GM23248 (cell line): Measurements from ENCODE around the gene CYTL1.

ENCODE experiments used
- EZH2 ChIP-seq: fragments of 200-600 bp; sonication (generic); IDR thresholded peaks from 2 replicates; pipeline ENCODE4 v1.6.1; 2018; ENCODE audit warnings: antibody characterized with exemption, mild to moderate bottlenecking; ENCODE audit not compliant: insufficient read depth, poor library complexity, severe bottlenecking
- EZH2phosphoT487 ChIP-seq: fragments of 200-600 bp; sonication (generic); IDR thresholded peaks from 2 replicates; pipeline ENCODE4 v1.6.1; 2018; ENCODE audit warnings: antibody characterized with exemption, moderate library complexity, mild to moderate bottlenecking, low read depth; ENCODE audit not compliant: insufficient read depth

DNA sequence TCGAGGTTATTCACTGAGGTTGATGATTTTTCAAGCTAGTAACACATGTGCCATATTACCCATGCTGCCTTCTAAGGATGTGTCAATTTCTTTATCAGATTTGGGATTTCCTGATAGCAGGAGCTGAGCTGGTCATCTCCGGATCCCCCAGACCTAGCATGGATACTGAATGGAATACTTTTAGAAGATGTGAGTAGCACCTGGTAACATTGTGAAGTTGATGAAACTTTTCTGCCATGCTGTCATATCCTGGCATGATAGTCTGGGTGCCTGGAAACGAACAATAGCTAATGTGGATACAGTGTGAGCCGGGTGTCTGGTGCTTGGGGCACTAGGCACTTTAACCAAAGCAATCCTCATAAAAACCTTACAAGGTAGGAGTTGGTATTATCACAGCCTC, 11.0 kb upstream of the CYTL1 start:
- TF ChIP-seq EZH2, result no peak
- no peak for TF ChIP-seq EZH2phosphoT487
